HG03280 (cell line): Measurements from ENCODE around the gene TMEM131.

Source experiments
- ATAC-seq: cut with Tn5 transposase; IDR thresholded peaks from one replicate; pipeline ENCODE4 v1.9.1; 2021; ENCODE audit warnings: mild to moderate bottlenecking, moderate library complexity; ENCODE audit not compliant: unreplicated experiment

Gene TMEM131

DNA sequence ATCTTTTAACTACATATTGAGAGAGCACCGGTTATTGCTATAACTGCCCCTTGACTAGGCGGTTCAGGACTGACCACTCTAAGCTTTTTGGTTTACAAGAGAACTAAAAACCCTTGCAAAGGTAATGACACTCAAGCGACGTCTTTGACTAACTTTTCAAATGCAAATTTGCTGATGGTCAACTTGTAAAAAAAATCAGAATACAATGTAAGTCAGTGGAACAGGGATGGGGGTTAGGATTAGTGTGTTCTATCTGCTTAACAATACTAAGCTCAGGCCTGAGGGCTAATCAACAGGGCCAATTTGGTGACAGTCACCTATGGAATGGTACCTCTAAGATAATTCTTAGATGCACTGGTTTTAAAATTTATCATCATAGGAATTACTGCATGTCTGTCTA, 225.3 kb downstream of the TMEM131 start:
- ATAC-seq, result no peak

DNA sequence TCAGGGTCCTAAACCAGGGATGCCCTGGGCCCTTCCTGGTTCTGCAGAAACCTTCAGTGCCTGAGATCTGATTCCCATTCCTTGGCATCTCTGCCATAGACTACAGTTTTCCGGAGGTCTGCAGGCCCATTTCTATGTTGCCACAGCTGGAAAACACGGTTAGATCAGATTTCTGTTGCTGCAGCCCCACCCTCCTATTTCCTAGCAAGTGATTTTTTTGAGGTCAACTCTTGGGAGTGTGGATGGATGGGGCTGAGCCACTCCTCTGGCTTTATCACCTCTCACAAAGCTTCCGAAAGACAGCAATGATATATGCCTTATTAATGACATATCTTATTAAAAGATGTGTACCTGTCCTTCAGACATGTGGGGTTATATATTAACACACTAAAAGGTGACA, 226.0 kb downstream of the TMEM131 start:
- ATAC-seq, result no peak

DNA sequence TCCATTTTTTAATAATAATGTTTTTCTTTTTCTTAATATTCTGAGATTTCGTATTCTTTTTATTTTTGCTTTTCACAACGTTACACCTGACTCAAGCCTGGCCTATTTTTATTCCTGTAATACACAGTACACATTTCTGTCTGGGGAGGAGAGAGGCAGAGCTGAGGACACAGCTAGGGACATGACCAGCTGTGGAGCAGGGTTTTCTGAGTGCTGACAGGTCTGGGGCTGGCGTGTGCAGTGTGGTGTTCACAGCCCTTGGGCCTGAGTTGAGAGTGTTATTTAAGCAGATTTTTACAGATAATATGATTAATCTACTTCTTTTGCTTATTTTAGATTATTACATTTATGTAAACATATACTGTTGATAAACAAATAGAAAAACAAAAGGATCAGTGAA, 226.4 kb downstream of the TMEM131 start:
- ATAC-seq, result no peak

DNA sequence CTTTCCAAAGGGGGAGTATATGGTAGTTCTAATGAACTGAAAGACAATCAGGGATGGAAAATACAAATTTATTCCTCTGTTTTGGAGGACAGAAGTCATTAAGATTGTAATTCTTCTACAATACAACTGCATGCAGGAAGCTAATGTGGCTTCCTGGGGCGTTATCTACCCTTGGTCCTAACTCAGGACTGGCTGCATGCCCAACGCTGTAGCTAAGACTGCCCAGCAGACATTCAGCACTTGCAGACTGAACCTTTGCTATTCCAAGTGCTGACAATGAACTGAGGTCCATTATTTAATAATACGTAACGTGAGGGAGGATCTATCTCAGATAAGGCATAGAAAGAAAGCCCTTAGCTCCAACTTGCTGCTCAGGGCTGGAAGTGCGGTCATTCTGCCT, 229.2 kb downstream of the TMEM131 start:
- no peak for ATAC-seq

DNA sequence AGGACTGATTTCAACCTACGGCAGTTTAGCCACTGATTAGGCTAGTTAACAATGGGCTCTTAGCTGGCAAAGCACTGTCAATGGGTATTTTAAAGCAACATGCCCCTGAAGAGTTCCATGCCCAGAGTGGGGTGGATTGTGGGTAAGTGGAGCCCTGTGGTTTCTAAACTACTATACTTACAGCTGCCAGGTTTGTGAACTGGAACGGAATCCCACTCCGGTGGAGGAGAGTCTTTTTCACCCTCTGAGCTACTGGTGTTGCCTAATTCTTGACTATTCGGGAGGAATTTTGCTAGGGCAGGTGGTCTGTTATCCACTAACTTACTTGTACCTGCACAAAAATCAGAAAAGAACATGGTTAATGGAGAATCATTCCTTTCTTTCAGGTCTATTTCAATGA, 229.8 kb downstream of the TMEM131 start:
- ATAC-seq, result no peak

DNA sequence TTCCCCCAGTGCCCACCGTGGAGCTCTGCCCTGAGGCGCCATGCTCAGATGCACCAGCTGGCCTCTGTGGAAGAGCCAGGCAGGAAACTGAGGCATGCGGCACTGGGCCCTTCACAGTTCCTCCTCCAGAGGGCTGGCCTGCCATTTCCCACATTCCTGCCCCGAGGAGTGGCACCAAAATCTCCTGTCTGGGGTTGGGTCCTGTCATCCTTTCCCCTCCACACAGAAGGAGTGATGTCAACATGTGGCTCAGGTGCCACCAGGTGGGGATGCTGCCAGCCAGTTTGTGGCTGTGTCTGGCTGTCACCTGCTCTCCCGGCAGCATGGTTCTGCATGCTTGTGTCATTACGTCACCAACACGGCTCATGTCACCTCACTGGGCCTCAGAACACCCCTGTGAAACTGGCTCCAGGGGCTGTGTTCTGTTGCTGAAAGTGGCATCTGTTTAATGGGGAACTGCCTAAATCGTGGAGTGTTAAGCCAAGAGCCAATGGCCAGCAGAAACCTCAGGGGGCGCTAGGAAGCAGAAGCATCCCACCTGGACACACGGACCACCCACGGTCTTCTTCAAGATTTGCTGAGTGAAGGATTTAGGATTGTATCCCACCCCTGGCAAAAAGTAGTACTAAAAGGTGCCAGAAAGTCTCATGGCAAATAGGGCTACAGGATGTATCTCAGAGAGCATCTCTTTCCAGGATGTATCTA, 231.0 kb downstream of the TMEM131 start:
- ATAC-seq, result no peak

DNA sequence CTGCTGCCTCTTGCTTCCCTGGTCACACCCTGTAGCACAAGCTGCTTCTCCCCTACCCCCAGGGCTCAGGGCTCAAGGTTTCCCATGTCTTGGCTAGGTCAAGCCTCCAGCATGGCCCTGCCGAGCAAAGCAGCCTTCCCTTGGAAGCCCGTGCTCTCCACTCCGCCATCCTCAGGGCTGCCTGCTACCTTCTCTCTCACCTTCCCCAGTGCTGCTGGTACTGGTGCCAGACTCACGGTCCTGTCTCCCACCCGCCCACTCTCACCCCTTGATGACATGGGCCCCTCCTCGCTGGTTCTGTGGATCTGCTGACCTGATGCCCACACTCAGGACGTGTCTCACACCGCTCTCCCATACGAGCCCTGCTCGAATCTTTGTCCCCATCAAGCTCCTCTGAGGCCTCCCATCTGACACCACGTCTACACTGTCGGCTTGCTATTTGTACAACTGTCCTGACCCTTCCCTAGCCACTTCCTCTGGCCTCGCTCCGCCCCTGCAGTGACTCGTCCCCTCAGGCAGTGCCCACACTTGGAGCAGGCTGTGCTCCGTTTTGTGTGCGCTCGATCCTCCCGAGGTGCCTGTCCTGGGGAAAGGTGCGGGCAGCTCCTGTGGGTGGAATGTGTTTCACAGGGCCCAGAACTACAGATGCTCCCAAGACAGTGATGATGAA, 232.4 kb downstream of the TMEM131 start:
- ATAC-seq, result no peak

DNA sequence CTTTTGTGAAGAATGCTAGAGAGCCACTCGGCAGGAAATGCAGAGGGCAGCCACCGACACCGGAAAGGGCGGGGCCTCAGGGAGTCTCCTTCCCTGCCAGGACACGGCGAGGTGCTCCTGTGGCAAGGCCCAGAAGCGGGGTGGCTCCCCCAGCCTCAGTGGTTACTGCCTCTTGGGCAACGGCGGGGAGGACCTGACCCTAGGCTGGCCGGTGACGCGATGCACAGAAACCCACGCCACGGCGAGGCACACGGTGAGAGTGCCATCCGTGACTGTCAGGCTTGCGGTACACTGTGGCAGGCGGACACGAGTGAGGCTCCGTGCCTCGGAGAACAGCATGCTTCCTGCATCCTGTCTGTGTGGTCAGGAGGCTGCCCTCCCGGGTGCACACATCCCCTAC, 234.6 kb downstream of the TMEM131 start:
- no peak for ATAC-seq

DNA sequence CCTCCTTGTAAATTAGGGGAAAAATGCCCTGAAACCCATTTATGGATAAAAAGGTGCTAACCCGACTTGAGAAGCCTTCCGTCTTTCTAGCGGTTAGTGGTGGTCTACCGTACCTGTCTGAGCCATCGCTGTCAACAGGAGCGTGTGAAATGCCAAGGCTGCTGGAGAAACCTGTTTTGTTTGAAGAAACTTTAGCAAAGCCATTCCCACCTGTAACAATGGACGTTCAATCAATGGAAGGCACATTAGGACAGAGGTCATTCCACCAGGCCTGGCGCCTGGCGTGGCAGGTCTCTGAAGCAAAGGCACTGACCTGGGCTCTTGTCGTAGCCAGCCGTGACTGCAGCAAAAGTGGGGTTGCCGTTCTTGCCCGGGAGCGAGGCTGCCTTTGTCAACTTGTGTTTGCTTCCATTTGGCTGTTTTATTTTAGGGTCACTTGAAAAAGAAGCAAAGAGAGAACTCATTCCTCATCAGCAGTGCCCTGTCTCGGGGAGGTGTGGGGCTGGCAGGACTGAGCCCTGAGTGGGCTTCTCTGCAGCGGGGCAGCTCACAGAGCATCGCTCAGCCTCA, 235.2 kb downstream of the TMEM131 start:
- ATAC-seq, result no peak

DNA sequence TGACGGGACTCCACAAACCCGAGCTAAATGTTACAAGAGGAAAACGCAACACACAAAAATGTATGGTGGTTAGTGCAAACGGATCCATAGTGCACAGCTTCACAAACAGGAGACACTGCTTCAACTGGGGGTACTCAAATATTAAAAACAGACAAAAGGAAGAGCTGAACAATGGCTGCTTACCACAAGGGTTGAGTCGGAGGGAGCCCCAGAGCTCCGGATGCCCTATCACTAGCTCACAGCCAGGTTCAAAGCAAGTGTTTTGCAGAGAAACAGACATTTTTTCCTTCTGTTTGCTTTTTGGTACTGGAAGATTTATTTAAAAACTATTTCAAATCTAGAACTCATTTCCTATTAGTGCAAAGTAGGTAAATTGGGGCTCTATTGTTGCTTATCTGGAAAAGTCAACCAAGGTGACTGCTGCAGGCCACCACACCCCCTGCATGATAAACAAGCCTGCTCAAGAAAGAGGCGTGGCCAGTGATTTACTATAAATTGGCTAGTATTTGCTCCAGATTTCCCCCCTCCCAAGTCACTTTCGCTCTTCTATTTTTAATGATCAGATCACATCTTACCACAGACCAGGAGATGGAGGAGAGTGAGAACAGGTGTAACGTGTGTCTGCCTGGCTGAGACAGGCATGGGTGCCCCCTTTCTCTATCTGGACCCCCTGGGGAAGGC, 235.9 kb downstream of the TMEM131 start:
- ATAC-seq, result no peak

DNA sequence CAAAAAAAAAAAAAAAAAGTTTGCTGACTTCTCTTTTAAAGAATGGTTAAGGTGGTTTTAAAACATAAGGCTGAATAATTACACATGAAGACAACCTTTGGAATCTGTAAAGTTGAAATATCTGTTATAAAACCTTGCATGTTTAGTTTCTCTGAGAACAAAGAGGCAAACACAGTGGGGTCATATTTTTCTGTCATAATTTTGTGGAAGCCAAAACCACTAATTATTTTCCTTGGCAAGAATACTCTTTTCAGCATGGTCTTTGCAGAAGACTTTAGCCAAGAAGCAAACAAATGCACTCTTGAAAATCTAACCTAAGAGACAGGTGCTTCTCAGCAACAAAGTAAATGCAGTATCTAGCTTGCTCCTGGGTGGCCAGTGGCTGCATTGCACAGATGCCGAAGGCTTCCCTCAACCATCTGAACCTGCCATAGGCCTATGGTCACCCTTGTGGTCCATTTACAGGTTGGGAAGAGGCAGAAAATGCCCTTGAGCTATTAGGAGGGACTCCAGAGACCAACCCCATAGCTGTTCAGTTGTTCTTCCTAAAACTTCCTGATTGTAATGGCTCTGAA, 237.5 kb downstream of the TMEM131 start:
- no peak for ATAC-seq

DNA sequence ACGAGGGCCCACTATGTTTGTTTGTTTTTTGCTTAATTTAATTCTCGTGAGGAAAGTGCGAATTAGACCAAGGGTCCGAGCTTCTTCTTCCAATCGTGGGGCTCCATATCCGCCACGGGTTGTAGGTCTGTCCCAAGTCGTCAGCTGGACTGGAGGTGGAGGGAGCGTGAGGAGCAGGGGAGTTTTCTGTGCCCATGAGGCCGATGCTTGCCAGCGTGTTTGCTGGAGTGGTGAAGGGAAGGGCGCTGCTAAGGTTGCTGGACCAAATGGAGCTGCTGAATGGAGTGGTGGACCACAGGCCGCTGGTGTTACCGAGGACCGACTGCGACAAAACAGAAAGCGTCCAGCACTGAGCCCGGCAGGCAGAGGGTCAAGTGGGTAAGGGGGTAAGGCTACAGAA, 238.7 kb downstream of the TMEM131 start:
- ATAC-seq, result no peak

DNA sequence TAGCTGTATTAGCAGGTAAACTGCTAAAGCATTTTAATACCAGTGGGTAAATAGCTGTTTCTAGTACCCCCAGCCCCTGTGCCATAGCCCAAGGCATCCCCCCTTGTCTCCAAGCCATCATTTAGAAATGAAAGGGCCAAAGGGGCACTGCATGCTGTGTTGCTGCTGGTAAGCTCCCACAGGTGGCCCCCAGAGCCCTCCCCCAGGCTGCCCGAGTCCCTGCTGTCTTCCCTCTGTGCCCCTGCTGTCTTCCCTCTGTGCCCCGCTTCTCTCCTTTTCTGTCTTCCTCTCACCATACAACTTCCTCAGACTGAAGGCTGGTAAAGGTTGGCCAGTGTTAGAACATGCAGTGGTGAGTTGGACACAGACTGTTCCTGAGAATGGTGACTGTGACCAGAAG, 240.3 kb downstream of the TMEM131 start:
- no peak for ATAC-seq

DNA sequence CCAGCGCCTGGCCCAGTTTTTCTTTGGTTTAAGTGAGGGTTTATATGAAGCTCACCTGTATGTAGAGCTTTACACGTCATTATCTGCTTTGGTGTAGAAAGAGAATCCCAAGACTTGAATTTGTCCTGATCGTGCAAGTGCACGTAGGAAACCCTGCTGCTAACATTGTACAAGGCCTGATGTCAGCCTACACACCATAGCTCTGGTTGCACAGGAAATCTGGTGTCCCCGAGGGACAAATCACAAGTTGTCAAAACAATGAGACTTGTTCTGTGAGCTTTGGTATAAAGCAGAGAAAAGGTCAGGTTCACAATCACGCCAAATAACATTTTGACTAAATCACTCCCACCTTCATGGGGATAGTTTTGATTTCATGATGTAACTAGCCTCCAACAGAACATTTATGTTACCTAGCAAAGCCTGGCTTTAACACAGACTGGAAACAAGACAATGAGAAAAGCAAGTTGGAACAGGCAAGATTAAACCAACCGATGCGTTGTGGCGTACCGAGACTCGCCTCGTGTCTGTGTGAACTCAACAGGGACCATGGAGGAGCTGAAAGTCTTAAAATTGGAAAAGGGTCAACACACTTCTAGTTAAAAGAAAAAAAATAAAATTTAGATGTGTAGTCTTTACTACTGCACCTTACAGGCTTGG, 240.9 kb downstream of the TMEM131 start:
- no peak for ATAC-seq

DNA sequence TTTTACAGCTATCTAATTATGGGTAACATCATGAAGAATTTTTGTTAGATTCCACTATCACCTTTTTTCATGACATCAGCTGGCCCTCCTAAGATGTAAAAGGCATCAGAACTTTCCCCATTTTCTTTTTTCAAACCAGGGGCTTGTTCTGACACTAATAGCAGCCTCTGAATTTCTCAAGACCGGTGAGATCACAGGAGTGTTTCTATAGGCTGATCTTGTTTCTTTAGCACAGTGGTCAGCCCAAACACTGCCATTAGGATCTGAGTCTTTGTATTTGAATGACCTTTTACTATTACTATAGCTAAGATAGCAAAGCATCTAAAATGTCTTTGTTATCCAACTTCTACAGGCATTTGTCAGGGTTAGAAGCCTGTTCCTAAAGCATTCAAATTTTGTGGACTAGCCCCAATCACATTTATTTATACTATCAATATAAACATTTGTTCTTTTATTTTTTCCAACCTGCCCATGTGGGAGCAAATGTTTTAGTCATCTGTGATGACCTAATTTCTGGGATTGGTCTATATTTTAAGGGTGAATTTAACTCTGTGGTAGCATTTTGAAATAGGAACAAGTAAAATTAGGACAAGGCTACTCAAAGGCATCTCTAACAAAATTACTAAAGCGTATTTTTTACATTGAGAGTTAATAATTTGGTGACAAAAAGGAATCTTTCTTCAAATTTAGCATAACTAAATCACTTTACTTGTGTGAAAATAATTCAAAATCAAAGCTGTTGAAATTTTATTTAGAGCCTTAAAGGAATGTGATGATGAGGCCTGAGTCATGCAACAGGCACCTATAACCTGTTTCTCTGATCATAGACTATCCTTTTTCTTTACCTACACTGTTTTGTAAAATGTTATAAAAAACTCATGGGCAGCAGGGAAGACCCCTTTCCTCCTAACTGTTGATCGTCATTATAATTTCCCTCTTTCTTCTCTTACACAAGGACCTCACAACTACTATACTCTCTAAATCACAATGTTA, 243.1 kb downstream of the TMEM131 start:
- no peak for ATAC-seq

DNA sequence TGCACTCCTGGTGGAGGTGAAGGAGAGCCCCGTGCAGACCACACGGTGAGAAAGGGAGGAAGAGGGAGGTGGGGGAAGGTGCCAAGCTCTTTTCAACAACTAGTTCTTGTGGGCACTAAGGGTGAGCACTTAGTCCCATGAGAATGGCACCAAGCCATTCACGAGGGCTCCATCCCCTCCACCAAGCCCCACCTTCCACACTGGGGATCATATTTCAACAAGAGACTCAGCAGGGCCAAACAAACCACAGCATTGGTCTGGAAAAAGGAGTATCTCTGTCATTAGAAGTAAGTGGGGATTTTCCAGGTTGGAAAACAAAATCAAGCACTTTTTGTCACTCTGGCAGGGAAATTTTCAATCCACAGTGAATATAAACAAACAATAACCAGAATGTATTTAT, 244.0 kb downstream of the TMEM131 start:
- no peak for ATAC-seq

DNA sequence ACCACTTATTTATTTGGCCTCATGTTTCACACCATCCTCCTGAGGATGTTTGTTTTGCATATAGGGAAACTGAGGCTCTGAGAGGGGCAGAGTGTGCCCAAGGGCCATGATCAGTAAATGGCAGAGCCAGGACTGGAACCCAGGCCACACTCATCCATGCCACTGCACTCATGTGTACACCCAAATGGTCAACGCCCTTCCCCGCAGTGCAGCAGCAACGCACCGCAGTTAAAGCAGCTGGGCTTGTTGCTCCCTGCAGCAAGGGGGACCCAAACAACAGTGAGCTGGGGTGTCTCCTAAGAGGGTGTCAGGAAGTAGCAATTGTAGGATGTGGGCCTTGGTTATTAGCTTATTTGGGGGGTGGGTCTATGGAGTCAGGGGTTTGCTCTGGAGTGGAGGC, 245.7 kb downstream of the TMEM131 start:
- no peak for ATAC-seq

DNA sequence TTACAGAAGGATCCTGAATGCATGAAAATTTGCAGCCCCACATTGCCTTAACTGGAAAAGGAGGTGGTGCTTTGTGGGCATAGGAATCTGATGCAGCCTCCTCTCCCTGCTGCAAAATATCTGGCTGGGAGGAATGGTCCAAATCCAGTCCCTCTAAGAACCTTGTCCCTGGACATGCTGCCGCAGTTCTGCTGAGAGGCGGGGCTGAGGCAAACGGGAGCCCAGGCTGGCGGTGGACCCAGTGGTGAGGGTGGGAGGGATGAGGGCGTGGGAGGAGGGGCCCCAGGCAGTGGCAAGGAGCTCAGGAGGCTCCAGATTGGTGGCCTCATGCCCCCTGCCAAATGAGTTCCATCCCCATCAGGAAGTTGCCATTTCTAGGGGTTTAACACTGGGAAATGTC, 246.2 kb downstream of the TMEM131 start:
- no peak for ATAC-seq

DNA sequence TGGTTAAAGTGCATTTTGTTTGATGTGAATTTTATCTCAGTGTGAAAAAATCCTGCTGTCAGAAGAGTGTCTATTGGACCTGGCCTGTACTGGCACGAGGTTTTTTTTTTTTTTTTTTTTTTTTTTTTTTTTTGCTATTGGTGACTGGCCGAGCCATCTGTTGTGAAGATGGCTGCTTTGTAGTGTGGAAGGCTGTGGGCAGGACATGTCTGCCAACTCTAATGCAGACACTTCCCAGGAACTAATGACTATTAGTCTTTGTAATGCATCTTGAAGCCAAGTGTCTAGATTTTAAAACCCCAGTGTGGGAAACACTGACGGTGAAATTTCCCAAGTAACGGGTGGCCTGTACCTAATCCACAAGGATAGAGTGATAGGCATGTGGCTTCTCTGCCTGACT, 248.0 kb downstream of the TMEM131 start:
- no peak for ATAC-seq

DNA sequence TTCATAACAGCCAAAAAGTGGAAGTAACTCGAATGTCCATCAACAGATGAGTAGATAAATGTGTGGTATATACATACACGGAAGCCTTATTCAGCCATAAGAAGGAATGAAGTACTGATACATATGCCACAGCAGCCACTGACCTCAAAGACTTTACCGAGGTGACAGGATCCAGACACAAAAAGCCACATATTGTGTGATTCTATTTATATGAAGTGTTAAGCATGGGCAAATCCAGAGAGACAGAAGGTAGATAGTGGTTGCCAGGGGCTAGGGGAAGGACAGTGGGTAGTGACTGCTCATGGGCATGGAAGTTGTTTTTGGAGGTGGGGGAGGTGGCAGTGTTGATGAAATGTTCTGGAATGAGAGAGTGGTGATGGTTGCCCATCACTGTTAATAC, 248.5 kb downstream of the TMEM131 start:
- no peak for ATAC-seq
